GM12891 (cell line): ENCODE data around the gene JMY.

ENCODE experiments used
- POLR2A ChIP-seq: IDR thresholded peaks from 2 replicates; pipeline ENCODE4 v1.6.1; 2011; ENCODE audit warnings: low read depth, low read length, control low read depth
- POLR2AphosphoS5 ChIP-seq: IDR thresholded peaks from 2 replicates; pipeline ENCODE4 v1.6.1; 2011; ENCODE audit warnings: low read depth, low read length, control low read depth
- TAF1 ChIP-seq: IDR thresholded peaks from 2 replicates; pipeline ENCODE4 v1.6.1; 2011; ENCODE audit warnings: low read depth, low read length, control low read depth

GRCh38 chr5:79357398-79357797 lies 121.5 kb downstream of the JMY start:
- no peak for TF ChIP-seq POLR2A
- TF ChIP-seq POLR2AphosphoS5: no peak
- TF ChIP-seq TAF1: no peak
